Measurements from ENCODE around the gene PLSCR1. TPM values are rescaled to one million over a fixed set of nuclear protein-coding genes. Genes with fewer than 3 reads are reported as not detected.

The PLSCR1 gene
- total and polyA plus RNA-seq, 2 of the 4 experiments (the other 2 are of a cell fraction) = 5.6 to 13.2 TPM

- no TSS peak for BruUV-seq (replicated peaks)
- Histone ChIP-seq H3K4ac (ENCODE audit: low read depth, low read length) (no peak overlapping the region), H3K27ac (ENCODE audit: insufficient read depth, low read length) (no peak overlapping the region), H4K8ac (ENCODE audit: low read depth in 2 of 2, low read length in 2 of 2) (no peak overlapping the region), H3K9ac (ENCODE audit: low read depth, low read length) (no peak overlapping the region), H3K9me1 (ENCODE audit: insufficient read depth, low read length) (no peaks in the 10 kb centered on the region), H3K36me3 (ENCODE audit: control insufficient read depth, insufficient read depth, low read length) (no peaks in the 10 kb centered on the region; the same call in 1 of the 2 replicates), H2AK5ac (ENCODE audit: low read depth, low read length) (no peak overlapping the region), H3K27me3 (ENCODE audit: control insufficient read depth, insufficient read depth, low read length) (no peaks in the 10 kb centered on the region; the same call in 1 of the 2 replicates), H2AK9ac (replicated peaks; ENCODE audit: low read depth, low read length, poor library complexity) (no peak overlapping the region), H2BK15ac (ENCODE audit: low read depth, low read length) (no peak overlapping the region), H3K4me3 (ENCODE audit: insufficient read depth, low read depth, low read length) (no peak overlapping the region), H4K91ac (ENCODE audit: insufficient read depth, low read depth, low read length) (no peak overlapping the region), H4K5ac (ENCODE audit: low read depth, low read length) (no peak overlapping the region), H2BK120ac (ENCODE audit: low read depth, low read length) (no peak overlapping the region), H3K56ac (ENCODE audit: extremely low read depth, insufficient read depth, low read length) (no peak overlapping the region), H2BK5ac (ENCODE audit: low read depth, low read length, poor library complexity, severe bottlenecking) (no peak overlapping the region), H3K14ac (replicated peaks; ENCODE audit: low read depth, low read length) (no peak overlapping the region), H3K18ac (ENCODE audit: low read depth, low read length) (no peak overlapping the region), H3K9me3 (ENCODE audit: control insufficient read depth, insufficient read depth, low read length) (no peaks in the 10 kb centered on the region), H3K79me1 (ENCODE audit: low read depth in 1 of 2, low read length in 2 of 2) (no peaks in the 10 kb centered on the region), H3K23ac (ENCODE audit: low read depth, low read length) (no peak overlapping the region), H2AFZ (replicated peaks; ENCODE audit: low read length, poor library complexity) (no peak overlapping the region), H3K4me2 (ENCODE audit: low read depth, low read length) (no peak overlapping the region), H2BK20ac (ENCODE audit: low read depth, low read length) (no peak overlapping the region), H3K4me1 (ENCODE audit: control insufficient read depth, insufficient read depth, low read length) (no peaks in the 10 kb centered on the region), H4K20me1 (ENCODE audit: insufficient read depth, low read length) (no peaks in the 10 kb centered on the region)
- in situ Hi-C loops (cut with MboI; ENCODE audit: low sequenced_read_pairs) = no loop called here
- ATAC-seq (ENCODE audit: low read depth) = no peak
- ChIA-PET CTCF (no interaction called here), POLR2A (ENCODE audit: unreplicated experiment) (no interaction called here)
- WGBS, 2 experiments (ENCODE audit: extremely low coverage in 2 of 2, insufficient read length in 1 of 2) = 80% methylated on average over 1 of the region's 1 CpG; no CpG with 5 or more reads in 1 of the 2 experiments
- TF ChIP-seq FOS (IDR thresholded peaks at IDR 0.05; ENCODE audit: low read depth, low read length) (no peak), MAZ (IDR thresholded peaks at IDR 0.05; ENCODE audit: borderline replicate concordance, low read depth, low read length) (no peak), RFX5 (IDR thresholded peaks at IDR 0.05; ENCODE audit: low read depth, low read length) (no peak), RAD21 (IDR thresholded peaks at IDR 0.05; ENCODE audit: low read length) (no peak), MXI1 (IDR thresholded peaks at IDR 0.05; ENCODE audit: borderline replicate concordance, low read depth, low read length) (no peak)
- intact Hi-C loops (cut with micrococcal nuclease) = no loop called here
- dilution Hi-C loops (cut with HindIII; ENCODE audit: low sequenced_read_pairs, unreplicated experiment) = no loop called here
- no peak for DNase-seq
Measured at GRCh38 chr3:146561879-146562278, 17.5 kb upstream of the PLSCR1 start.

Measured in IMR-90 (cell line).